ENCODE data around the gene CDC34.

Gene CDC34

GRCh38 chr19:543910-544608 lies 12.5 kb downstream of the CDC34 start, which contains the start of gene GZMM:
TSS of gene GZMM (plus strand) at chr19:544053. CDS start at chr19:544072, 19 bp downstream.
- DNase-seq = no peak

- no peak for DNase-seq
These were observed 15.6 kb downstream of the CDC34 start for GRCh38 chr19:547117-547516.

- DNase-seq = no peak
These were observed 16.5 kb downstream of the CDC34 start for GRCh38 chr19:547836-548720.

GRCh38 chr19:548886-549830 lies 17.6 kb downstream of the CDC34 start:
- no peak for DNase-seq

GRCh38 chr19:554817-555216 lies 23.3 kb downstream of the CDC34 start:
- DNase-seq = no peak

GRCh38 chr19:555474-555808 lies 23.9 kb downstream of the CDC34 start:
- no peak for DNase-seq

- DNase-seq = no peak
These were observed 25.2 kb downstream of the CDC34 start for GRCh38 chr19:556611-557382.

GRCh38 chr19:558770-559439 lies 27.3 kb downstream of the CDC34 start:
- no peak for DNase-seq

- no peak for DNase-seq
These were observed 28.6 kb downstream of the CDC34 start for GRCh38 chr19:560121-560520.

GRCh38 chr19:566403-566802 lies 34.8 kb downstream of the CDC34 start:
- no peak for DNase-seq

- no peak for DNase-seq
These were observed 35.3 kb downstream of the CDC34 start for GRCh38 chr19:566844-567243.

GRCh38 chr19:567296-567900 lies 35.8 kb downstream of the CDC34 start:
- no peak for DNase-seq

GRCh38 chr19:570251-570686 lies 38.7 kb downstream of the CDC34 start:
- no peak for DNase-seq

- DNase-seq = peak; percentile 70
These were observed 39.5 kb downstream of the CDC34 start for GRCh38 chr19:570937-571565.

GRCh38 chr19:571566-571974 lies 40.0 kb downstream of the CDC34 start:
- DNase-seq = peak; percentile 45

GRCh38 chr19:572140-572742 lies 40.7 kb downstream of the CDC34 start, which contains the start of gene BSG:
TSS of gene BSG (plus strand) at chr19:572596. CDS start at chr19:572635, 39 bp downstream.
- DNase-seq = peak; percentile 96

GRCh38 chr19:572743-573518 lies 41.4 kb downstream of the CDC34 start:
- DNase-seq = peak; percentile 86

- DNase-seq = no peak
These were observed 41.9 kb downstream of the CDC34 start for GRCh38 chr19:573519-573825.
